Measurements from ENCODE around the gene MAPK11.

MAPK11 gene

DNA sequence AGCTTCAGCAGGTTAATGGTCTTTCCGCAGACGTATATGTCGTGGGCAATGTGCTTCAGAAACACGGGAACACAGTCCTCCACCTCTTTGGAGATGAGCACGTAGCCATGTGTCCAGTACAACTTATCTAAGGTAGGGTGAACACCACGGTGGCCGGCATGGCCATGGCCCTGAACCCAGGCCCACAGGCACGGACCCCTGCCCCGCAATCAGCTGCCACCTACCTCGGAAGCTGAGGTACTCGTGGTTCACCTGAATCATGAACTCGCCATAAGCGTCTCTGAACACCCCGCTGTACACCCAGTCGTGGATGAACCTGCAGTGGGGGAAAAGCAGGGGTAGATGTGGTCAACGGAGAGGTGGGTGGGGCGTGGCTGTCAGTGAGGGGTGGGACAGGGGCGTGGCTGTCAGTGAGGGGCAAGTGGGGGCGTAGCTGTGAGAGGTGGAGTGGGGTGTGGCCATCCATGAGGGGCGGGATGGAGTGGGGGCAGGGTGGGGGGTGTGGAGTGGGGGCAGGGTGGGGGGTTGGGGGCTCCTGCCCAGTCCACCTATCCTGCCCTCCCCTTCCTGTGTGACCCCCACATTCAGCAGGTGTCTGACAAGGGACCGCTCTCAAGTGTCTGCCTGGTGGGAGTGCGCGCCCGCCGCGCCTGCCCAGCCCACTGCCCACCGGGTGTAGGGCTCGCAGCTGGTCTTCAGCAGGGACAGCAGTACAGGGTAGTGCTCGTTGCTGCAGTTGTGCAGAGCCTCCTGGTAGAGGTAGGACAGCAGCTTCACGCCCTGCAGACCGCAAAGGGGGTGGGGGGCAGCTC is 43.9 kb downstream of the MAPK11 start:
- DNase-seq (ENCODE audit: low spot score): no peak
- FAIRE-seq: no peak

DNA sequence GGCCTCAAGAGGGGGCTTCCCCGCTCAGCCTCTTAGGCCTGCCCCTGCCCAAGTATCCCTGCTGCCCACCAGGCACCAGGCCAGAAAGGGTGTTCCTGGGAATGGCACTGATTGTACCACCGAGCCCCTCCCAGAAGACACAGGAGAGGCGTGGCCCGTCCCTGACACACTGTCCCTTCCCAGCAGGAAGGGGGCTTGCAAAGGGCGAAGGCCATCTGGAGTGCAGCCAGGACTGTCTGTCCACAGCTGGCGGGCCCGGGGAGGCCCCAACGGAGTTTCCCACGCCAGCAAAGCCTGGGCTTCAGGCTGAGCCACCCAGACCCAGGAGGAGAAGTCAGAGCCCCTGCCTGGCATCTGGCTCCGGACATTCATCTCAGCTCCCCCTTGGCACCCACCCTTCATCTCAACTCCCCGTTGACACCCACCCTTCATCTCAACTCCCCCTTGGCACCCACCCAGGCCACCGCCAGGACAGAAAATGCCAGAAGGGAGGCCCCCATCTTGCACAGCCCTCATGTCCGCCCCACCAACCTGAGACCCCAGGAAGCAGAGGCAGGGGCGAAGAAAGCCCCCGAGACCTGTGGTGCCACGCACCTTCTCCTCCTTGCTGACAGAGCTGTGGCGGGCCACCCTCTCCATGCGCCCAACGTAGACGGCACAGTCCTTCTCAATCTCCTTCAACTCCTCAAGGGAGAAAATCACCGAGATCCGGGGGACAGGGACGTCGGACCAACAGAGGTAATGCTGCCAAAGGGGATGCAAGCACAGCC is 44.8 kb downstream of the MAPK11 start:
- DNase-seq (ENCODE audit: low spot score) (no peak), FAIRE-seq (no peak)

GRCh38 chr22:50224071-50224470 is 46.1 kb downstream of the MAPK11 start:
- FAIRE-seq: no peak

DNA sequence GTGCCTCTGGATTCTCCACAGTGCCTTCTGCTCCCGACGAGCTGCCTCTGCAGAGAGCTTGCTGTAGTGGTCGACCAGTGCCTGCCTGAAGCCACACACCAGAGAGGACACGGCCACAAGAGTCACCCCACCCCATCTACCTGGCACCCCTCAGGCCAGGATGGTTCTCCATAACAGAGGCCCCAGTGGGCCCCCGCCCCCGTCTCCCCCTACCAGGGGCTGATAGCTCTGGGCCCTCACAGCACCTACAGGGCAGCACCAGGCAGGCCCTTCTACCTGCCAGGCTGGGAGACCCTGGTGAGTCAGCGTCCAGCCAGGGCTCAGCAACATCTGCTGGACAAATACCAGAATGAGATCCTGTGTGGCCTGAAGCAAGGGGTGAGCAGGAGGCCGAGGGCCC is 47.7 kb downstream of the MAPK11 start:
- FAIRE-seq (no peak), DNase-seq (ENCODE audit: low spot score) (no peak)

More at GRCh38 chr22:50224071-50224470, 46.1 kb downstream of the MAPK11 start:
- DNase-seq (ENCODE audit: low spot score): no peak

DNA sequence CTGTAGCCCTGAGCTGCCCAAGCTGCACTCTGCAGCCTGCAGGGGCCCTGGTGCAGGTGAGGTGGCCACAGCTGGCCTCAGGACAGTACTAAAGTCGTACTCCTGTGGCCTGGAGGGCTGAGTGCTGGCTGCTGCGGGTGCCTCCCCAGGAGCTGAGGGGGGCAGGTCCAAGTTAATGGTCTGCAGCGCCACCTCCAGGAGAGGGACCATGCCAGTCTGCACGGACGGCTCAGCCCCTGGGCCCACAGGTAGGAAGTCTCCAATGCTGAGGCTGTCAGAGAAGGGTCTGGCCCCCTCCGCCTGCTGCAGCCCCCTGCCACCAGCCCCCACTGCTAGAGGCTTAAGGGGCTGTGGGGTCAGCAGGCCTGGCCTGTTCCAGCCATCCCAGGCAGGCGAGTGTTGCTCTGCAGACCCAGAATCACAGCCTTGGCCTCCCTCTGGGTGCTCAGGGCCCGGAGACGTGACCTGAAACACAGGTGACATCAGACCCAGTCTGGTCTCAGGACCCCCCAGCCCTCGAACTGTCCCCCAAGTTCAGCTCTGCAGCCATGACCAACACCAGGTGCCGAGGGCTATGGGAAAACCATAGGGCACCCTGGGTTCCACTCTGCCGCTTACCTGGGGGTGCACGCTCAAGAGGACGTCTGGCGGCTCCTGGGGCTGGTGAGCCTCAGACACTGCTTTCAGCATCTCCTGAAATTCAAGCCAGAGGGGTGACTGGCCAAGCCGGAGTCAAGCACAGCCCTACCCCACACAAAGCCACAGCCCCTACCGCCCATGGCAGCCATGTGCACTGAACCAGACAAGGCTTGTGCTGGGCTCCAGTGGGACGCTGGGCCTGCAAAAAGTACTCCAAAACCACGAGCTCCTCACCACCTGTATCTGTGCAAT is 48.5 kb downstream of the MAPK11 start:
- DNase-seq (ENCODE audit: low spot score) (no peak), FAIRE-seq (no peak)

DNA sequence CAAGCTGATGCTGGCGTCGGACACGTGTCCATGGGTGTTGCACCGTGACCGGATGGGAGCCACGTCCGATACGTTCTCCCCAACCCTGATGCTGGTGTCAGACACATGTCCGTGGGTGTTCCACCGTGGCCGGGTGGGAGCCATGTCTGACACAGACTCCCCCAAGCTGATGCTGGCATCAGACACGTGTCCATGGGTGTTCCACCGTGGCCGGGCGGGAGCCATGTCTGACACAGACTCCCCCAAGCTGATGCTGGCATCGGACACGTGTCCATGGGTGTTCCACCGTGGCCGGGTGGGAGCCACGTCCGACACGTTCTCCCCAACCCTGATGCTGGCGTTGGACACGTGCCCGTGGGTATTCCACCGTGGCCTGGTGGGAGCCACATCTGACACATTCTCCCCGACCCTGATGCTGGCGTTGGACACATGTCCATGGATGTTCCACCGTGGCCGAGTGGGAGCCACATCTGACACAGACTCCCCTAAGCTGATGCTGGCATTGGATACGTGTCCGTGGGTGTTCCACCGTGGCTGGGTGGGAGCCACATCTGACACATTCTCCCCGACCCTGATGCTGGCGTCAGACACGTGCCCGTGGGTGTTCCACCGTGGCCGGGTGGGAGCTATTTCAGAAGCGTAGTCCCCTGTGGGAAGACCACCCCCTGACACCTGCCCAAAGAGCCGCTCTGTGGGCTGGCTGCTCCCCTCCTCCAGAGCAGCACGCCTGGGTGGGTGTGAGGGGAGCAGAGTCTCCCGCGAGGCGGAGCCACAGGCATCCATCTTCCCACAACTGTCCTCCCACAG is 49.4 kb downstream of the MAPK11 start:
- DNase-seq (ENCODE audit: low spot score) (no peak), FAIRE-seq (no peak)

- DNase-seq (ENCODE audit: low spot score) (no peak), FAIRE-seq (no peak)
Measured at GRCh38 chr22:50219800-50220602, 50.2 kb downstream of the MAPK11 start.

DNA sequence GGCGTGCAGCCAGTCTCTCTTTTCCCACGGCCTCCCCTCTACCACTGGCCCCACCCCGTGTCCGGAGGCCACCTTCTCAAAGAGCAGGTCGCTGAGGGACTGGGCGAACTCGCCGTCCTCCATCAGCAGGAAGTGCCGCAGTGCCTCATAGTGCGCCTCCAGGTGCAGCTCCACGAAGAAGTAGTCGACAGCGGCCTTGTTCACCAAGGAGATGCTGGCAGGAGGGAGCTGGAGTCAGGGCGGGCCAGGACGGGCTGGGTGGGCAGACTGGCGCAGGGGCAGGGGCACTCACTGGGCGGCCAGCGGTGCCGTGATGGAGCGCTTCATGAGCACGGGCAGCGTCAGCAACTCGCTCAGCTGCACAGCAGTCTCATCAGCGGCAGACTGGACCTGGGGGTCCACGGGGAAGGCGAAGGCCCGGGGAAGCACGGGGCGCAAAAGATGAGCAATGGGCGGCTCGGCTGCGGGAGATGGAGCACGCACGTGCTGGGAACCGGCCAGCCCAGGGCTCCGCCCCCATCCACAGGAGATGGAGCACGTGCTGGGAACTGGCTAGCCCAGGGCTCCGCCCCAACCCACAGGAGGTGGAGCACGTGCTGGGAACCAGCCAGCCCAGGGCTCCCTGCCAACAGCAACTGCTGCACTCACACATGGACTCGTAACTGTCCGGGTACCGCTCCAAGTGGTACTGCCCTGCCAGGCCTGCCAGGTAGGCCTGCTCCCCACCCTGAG is 51.0 kb downstream of the MAPK11 start:
- FAIRE-seq (no peak), DNase-seq (ENCODE audit: low spot score) (no peak)

GRCh38 chr22:50218153-50218995 is 51.8 kb downstream of the MAPK11 start:
- no peak for FAIRE-seq
- DNase-seq (ENCODE audit: low spot score): no peak

DNA sequence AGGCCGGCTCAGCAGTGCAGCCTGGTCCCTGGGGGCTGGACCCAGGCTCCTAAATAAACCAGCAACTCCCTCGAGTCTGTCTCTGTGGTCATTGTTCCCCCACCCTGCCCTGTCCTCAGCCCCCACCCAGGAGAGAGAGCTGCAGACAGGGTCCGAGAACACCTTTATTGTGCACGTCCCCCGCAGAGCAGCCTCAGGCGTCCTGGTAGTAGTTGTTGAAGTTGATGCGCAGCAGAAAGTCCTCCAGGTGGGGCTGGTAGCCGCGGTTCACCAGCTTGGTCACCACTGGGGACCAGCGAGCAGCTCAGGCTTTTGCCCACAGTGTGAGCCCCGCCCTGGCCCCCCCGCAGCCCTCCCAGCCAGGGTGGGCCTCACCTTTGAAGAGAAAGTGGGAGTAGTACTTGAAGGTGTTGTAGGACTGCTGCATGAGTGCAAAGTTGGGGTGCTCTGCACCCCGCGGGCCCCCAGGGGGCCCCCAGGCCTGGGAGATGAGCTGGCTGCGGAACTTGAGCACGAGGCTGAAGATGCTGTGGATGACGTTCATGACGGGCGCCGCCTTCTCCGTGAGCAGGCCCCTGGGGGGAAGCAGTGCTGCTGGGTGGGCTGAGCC is 52.5 kb downstream of the MAPK11 start:
- FAIRE-seq (no peak), DNase-seq (ENCODE audit: low spot score) (no peak)

GRCh38 chr22:50216684-50217520 is 53.3 kb downstream of the MAPK11 start:
- no peak for FAIRE-seq

DNA sequence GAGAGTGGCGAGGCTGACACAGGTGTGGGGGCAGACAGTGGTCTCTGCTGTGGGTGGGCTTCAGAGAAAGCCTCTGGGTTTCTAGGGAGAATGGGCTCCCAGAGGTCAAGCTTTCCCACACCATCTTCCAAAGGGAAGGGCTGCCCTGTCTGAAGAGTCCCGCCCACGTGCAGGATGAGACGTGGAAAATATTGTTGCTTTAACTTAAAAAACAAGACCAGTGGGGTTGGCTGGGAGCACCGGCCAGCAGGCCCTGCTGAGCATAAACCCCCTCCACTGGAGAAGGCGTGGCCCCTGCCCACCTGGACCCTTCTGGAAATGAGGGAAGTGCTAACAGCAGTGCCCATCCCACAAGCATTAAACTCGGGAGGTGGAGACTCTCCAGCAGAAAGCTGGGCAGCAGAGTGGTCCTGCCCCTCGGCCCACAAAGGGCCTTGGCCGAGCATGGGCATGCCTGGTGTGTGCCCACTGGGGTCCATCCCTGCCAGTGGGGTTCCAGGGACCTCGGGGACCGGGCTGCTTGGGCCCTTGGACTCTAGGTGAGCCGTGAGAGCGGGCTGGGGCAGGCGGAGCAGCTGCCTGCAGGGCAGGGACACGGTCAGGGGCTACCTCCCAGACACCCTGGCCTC is 54.0 kb downstream of the MAPK11 start:
- DNase-seq (ENCODE audit: low spot score) (no peak), FAIRE-seq (no peak)

More at GRCh38 chr22:50216684-50217520, 53.3 kb downstream of the MAPK11 start:
- DNase-seq (ENCODE audit: low spot score): no peak

GRCh38 chr22:50215297-50216054 is 54.7 kb downstream of the MAPK11 start:
- FAIRE-seq: no peak
- DNase-seq (ENCODE audit: low spot score): no peak
